Esophagus squamous epithelium (tissue), 5 donors: ENCODE measurements around the gene RPLP2. TPM values are rescaled to one million over a fixed set of nuclear protein-coding genes. Genes with fewer than 3 reads are reported as not detected.

Experiments used
- DNase-seq: peaks from one replicate; lab custom pipeline; 2025; lab: John Stamatoyannopoulos, UW
- H3K27ac ChIP-seq, 4 donors: fragments of 200-600 bp; sonication (generic); one replicate each; pipeline ENCODE4 v1.5.1; 2016 to 2019; ENCODE audit warnings: mild to moderate bottlenecking in 1 of 4
- H3K27me3 ChIP-seq, 4 donors: fragments of 200-600 bp; sonication (generic); 1 replicate in 3 of 4; 2 replicates in 1 of 4; pipeline versions ENCODE4 v1.5.1 to v1.6.0; 2017 to 2021; ENCODE audit warnings: antibody characterized with exemption in 1 of 4
- H3K36me3 ChIP-seq, 3 donors: fragments of 200-600 bp; sonication (generic); one replicate each; pipeline ENCODE4 v1.5.1; 2016 to 2019
- H3K4me1 ChIP-seq, 3 donors: fragments of 200-600 bp; sonication (generic); one replicate each; pipeline ENCODE4 v1.5.1; 2017 to 2019
- H3K4me3 ChIP-seq, 4 donors: fragments of 200-600 bp; sonication (generic); 1 replicate in 3 of 4; 2 replicates in 1 of 4; pipeline ENCODE4 v1.5.1; 2016 to 2019; ENCODE audit warnings: mild to moderate bottlenecking in 2 of 4, moderate library complexity in 1 of 4
- H3K9me3 ChIP-seq, 3 donors: fragments of 200-600 bp; sonication (generic); one replicate each; pipeline ENCODE4 v1.5.1; 2016 to 2019
- POLR2A ChIP-seq, 4 donors: fragments of 450-650 bp; IDR thresholded peaks; one replicate each; pipeline ENCODE4 v1.6.1; 2017; ENCODE audit warnings: antibody characterized with exemption in 4 of 4, mild to moderate bottlenecking in 4 of 4, moderate library complexity in 3 of 4
- WGBS, 2 donors: methylation state at CpG; one replicate each; pipeline ENCODE4 v1.1.5; 2018; 5-methylcytosine and 5-hydroxymethylcytosine counted together
- intact Hi-C: fragments of 100-400 bp; cut with DNase I; formaldehyde crosslinking; loops from one replicate; pipeline ENCODE4 v1.15.0; 2022
- total RNA-seq, 4 donors: library from RNA; depleted of rRNA; stranded (reverse); fragments of >200 nt; gene quantifications; one replicate each; pipeline ENCODE4 v1.1.0, GENCODE V29; 2016
- TF ChIP-seq, protein P1 (sequence below), 6 experiments: fragments of 450-650 bp in 4 of 6; fragments of 200-600 bp in 2 of 6; sonication (generic) in 2 of 6; IDR thresholded peaks; one replicate each; pipeline ENCODE4 v1.5.1; 2016 to 2019; ENCODE audit warnings: antibody characterized with exemption in 6 of 6, mild to moderate bottlenecking in 4 of 6, moderate library complexity in 4 of 6
- donor health status: DM: yes; HTN: yes; CAD: no.

The RPLP2 gene
- total RNA-seq, 4 donors from 2014 or later = 232 to 871 (median 490) TPM

DNA sequence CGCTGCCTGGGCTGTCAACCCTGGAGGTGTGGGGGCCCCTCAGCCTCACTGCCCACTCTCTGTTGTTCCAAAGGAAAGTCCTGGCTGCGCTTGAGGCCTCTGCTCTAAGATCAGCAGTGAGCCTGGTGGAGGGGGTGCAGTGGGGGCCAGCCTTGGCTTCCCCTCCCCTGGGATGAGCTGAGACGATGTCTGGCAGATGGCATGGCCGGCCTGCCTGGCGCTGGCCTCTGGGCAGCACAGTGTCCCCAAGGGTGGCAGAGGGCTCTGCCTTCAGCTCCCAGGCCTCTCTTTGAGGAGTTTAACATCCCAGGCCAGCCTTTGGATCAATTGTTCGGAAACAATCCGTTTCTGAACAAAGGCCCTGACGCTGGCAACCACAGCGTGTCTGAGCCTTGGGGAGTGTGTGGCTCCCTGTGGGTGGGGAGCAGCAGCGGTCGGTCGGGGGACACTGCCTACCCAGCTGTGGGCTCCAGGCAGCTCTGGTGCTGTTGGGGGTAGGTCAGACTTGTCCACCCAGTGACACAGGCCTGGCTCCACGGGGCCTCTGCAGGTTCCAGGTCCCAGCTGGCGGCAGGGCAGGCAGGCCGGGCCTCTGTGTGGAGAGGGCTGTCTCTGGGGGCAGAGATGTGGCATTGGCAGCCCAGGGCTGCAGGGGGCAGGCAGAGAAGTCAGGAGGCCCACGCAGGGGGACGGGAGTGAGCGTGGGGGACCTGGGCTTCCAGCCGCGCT lies 45.0 kb downstream of the RPLP2 start:
- Histone ChIP-seq H3K27ac (no peak overlapping the region), H3K4me1 (peaks cover 8 to 52% (median 10%) of the 10 kb centered on the region in 3 donors), H3K27me3 (peaks cover 0 to 13% (median 0%) of the 10 kb centered on the region in 4 donors), H3K36me3 (no peaks in the 10 kb centered on the region), H3K4me3 (no peak overlapping the region), H3K9me3 (no peaks in the 10 kb centered on the region)
- TF ChIP-seq POLR2A (IDR thresholded peaks at IDR 0.05) = no peak
- TF ChIP-seq, protein P1, sequence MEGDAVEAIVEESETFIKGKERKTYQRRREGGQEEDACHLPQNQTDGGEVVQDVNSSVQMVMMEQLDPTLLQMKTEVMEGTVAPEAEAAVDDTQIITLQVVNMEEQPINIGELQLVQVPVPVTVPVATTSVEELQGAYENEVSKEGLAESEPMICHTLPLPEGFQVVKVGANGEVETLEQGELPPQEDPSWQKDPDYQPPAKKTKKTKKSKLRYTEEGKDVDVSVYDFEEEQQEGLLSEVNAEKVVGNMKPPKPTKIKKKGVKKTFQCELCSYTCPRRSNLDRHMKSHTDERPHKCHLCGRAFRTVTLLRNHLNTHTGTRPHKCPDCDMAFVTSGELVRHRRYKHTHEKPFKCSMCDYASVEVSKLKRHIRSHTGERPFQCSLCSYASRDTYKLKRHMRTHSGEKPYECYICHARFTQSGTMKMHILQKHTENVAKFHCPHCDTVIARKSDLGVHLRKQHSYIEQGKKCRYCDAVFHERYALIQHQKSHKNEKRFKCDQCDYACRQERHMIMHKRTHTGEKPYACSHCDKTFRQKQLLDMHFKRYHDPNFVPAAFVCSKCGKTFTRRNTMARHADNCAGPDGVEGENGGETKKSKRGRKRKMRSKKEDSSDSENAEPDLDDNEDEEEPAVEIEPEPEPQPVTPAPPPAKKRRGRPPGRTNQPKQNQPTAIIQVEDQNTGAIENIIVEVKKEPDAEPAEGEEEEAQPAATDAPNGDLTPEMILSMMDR (IDR thresholded peaks at IDR 0.05) = no peak
- no peak for DNase-seq
- intact Hi-C loops = no loop called here
- 86% methylated on average over 1 of the region's 20 CpGs; no CpG with 5 or more reads in 1 of the 2 donors for WGBS, 2 donors

DNA sequence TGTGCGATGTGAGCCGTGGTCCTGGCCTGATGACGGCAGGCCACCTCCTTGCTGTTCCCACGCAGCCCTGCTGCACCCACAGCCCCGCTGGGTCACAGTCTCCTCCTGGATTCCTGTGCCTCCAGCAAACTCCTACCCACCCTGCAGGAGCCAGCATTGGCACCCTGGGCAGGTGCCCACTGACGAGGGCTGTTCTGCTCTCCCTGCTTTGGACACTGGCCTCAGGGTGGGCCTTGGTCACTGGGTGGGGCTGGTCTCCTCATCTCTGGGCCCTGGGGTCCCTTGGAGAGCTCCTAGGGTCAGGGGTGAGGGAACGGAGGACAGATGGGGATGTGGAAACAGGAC lies 45.5 kb downstream of the RPLP2 start:
- Histone ChIP-seq H3K4me3 (no peak overlapping the region), H3K9me3 (no peaks in the 10 kb centered on the region), H3K36me3 (no peaks in the 10 kb centered on the region), H3K27me3 (peaks cover 0 to 7% (median 0%) of the 10 kb centered on the region in 4 donors), H3K27ac (no peak overlapping the region), H3K4me1 (peaks cover 10 to 52% (median 11%) of the 10 kb centered on the region in 3 donors)
- DNase-seq = no peak
- TF ChIP-seq, protein P1 (IDR thresholded peaks at IDR 0.05) = no peak
- WGBS, 2 donors = no CpG with 5 or more reads among the region's 7 CpGs
- intact Hi-C loops = no loop called here

DNA sequence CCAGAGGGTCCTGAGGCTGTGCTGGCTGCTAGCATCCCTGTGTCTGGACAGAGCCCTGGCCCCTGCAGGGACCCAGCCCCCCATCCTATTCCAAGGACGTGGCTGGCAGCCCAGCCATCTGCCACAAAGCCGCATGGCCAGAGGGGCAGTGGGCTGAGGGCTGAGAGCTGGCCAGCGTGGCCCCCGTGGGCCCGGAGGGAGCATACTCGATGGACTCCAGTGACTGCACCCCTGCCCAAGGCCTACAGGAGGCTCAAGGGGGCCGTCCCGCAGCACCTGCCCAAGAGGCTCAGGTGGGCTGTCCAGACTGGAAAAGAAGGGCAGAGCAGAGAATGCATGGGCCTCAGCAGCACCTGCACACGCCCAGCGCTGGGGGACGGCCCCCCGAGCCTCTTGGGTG lies 46.0 kb downstream of the RPLP2 start:
- H3K36me3 ChIP-seq = no peaks in the 10 kb centered on the region
- DNase-seq = no peak
- no peaks in the 10 kb centered on the region for H3K9me3 ChIP-seq
- intact Hi-C loops = no loop called here
- 100% methylated on average over 1 of the region's 12 CpGs; no CpG with 5 or more reads in 1 of the 2 donors for WGBS, 2 donors
- H3K27ac ChIP-seq = no peak overlapping the region
- peaks cover 0 to 2% (median 0%) of the 10 kb centered on the region in 4 donors for H3K27me3 ChIP-seq
- H3K4me1 ChIP-seq = peaks cover 11 to 49% (median 11%) of the 10 kb centered on the region in 3 donors
- no peak for TF ChIP-seq POLR2A (IDR thresholded peaks at IDR 0.05)
- TF ChIP-seq, protein P1 (IDR thresholded peaks at IDR 0.05) = no peak
- no peak overlapping the region for H3K4me3 ChIP-seq

DNA sequence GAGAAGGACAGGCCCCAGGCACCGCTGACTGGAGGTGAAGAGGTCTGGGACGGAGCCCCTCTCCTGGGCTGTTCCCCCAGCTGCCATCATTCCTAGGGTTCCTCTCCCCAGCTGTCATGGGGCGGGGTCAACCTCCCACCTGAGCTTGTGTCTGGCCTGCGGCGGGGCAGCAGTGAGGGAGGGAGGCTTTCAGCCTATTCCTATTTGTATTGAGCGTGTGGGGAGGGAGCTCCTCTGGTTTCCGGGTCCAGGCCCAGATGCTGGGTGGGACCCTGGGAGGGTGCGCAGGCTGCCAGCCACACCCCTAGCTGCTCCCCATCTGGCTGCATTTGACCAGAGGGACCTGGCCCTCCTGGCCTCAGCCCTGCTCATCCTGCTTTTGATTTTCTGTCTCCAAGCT lies 46.6 kb downstream of the RPLP2 start:
- Histone ChIP-seq H3K36me3 (no peaks in the 10 kb centered on the region), H3K27ac (no peak overlapping the region), H3K27me3 (no peaks in the 10 kb centered on the region), H3K4me1 (peaks cover 11 to 43% (median 11%) of the 10 kb centered on the region in 3 donors), H3K4me3 (no peak overlapping the region), H3K9me3 (no peaks in the 10 kb centered on the region)
- TF ChIP-seq, protein P1 (IDR thresholded peaks at IDR 0.05) = no peak
- TF ChIP-seq POLR2A (IDR thresholded peaks at IDR 0.05) = no peak
- 67% methylated on average over 4 of the region's 8 CpGs; no CpG with 5 or more reads in 1 of the 2 donors for WGBS, 2 donors
- DNase-seq = no peak
- intact Hi-C loops = no loop called here

DNA sequence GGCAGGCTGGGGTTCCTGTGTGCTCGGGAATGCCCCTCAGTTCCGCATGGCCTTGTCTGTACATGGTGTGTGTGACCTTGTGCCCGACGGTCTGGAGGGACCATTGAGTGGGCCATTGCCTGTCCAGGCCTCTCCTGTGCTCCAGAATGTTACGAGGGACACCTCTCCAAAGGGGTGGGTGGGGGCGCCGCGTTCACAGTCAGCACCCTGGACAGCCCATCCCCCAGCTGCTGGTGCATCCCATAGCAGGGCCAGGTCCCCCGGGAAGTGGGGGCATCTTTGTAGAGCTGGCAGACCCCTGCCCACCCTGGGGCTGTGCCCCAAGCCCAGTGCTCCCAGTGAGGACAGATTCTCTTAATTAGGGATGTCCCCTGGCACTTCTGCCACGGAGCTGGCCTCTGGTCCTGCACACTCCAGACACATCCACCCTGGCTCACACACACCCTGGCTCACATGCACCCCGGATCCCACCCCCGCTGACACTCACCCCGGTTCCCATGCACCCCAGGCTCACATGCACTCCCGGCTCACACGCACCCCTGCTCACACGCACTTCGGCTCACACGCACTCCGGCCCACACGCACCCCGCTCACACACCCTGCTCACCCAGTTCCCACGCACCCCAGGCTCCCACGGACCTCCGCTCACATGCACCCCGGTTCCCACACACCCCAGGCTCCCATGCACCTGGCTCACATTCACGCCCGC lies 48.4 kb downstream of the RPLP2 start:
- Histone ChIP-seq H3K4me1 (peaks cover 11 to 51% (median 11%) of the 10 kb centered on the region in 3 donors), H3K9me3 (no peaks in the 10 kb centered on the region), H3K36me3 (peaks cover 0 to 9% (median 7%) of the 10 kb centered on the region in 3 donors), H3K27me3 (no peaks in the 10 kb centered on the region), H3K4me3 (no peak overlapping the region), H3K27ac (no peak overlapping the region)
- intact Hi-C loops = no loop called here
- no peak for DNase-seq
- TF ChIP-seq, protein P1 (IDR thresholded peaks at IDR 0.05) = no peak
- no peak for TF ChIP-seq POLR2A (IDR thresholded peaks at IDR 0.05)
- 85 to 88% methylated on average over 15 to 16 of the region's 27 CpGs for WGBS, 2 donors
